Right atrium auricular region (tissue), 2 donors: ENCODE measurements around the gene ZFAND3. TPM values are rescaled to one million over a fixed set of nuclear protein-coding genes. Genes with fewer than 3 reads are reported as not detected.

Experiments
- DNase-seq: peaks from one replicate; pipeline ENCODE4 v3.0.0-alpha.2; 2019; ENCODE audit warnings: low spot score
- H3K27ac ChIP-seq, 2 donors: fragments of 200-600 bp; sonication (generic); 1 replicate in 1 of 2; 2 replicates in 1 of 2; pipeline ENCODE4 v1.5.1; 2016 to 2019
- H3K27me3 ChIP-seq, 2 donors: fragments of 200-600 bp; sonication (generic); one replicate each; pipeline versions ENCODE4 v1.5.1 to v1.6.0; 2017 to 2019
- H3K36me3 ChIP-seq: fragments of 200-600 bp; sonication (generic); one replicate; pipeline ENCODE4 v1.5.1; 2016
- H3K4me1 ChIP-seq, 2 donors: fragments of 200-600 bp; sonication (generic); one replicate each; pipeline versions ENCODE4 v1.5.1 to v1.6.0; 2017 to 2019
- H3K4me3 ChIP-seq, 2 donors: fragments of 200-600 bp; sonication (generic); 1 replicate in 1 of 2; 2 replicates in 1 of 2; pipeline ENCODE4 v1.5.1; 2017 to 2019; ENCODE audit warnings: mild to moderate bottlenecking in 1 of 2, moderate library complexity in 1 of 2
- H3K9me3 ChIP-seq, 2 donors: fragments of 200-600 bp; sonication (generic); one replicate each; pipeline ENCODE4 v1.5.1; 2019
- total RNA-seq, 2 donors: library from RNA; depleted of rRNA; stranded (reverse); fragments of >200 nt; gene quantifications; one replicate each; pipeline ENCODE4 v1.1.0, GENCODE V29; 2016
- TF ChIP-seq, protein P1 (sequence below), 2 donors: fragments of 200-600 bp; sonication (generic); IDR thresholded peaks; one replicate each; pipeline ENCODE4 v1.5.1; 2019; ENCODE audit warnings: antibody characterized with exemption in 2 of 2

The ZFAND3 gene
- total RNA-seq, 2 donors from 2014 or later, result 36.7 to 40.0 TPM

DNA sequence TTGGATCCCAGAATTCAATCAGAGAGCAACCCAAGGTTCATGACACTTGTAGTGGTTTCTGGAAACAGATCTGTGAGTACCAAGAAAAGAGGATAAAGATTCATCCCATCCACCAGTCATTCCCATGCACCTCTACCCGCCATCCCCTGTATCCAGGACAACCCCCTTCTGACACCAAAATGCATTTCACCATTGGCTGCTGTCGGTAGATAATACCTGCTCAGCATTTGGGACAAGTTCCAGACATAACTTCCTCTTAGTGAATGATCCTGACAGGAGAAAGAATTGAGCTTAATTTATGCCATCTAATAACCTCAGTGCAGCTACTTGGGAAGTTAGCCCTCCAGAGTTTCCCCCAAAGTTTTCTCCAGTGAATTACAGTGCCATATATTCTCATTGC, 329.1 kb downstream of the ZFAND3 start:
- TF ChIP-seq, protein P1, sequence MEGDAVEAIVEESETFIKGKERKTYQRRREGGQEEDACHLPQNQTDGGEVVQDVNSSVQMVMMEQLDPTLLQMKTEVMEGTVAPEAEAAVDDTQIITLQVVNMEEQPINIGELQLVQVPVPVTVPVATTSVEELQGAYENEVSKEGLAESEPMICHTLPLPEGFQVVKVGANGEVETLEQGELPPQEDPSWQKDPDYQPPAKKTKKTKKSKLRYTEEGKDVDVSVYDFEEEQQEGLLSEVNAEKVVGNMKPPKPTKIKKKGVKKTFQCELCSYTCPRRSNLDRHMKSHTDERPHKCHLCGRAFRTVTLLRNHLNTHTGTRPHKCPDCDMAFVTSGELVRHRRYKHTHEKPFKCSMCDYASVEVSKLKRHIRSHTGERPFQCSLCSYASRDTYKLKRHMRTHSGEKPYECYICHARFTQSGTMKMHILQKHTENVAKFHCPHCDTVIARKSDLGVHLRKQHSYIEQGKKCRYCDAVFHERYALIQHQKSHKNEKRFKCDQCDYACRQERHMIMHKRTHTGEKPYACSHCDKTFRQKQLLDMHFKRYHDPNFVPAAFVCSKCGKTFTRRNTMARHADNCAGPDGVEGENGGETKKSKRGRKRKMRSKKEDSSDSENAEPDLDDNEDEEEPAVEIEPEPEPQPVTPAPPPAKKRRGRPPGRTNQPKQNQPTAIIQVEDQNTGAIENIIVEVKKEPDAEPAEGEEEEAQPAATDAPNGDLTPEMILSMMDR (IDR thresholded peaks at IDR 0.05), result no peak
- Histone ChIP-seq H3K36me3 (peaks cover 6% of the 10 kb centered on the region), H3K27me3 (no peaks in the 10 kb centered on the region), H3K4me1 (peaks cover 0 to 16% of the 10 kb centered on the region in 2 donors), H3K27ac (no peak overlapping the region), H3K4me3 (no peak overlapping the region), H3K9me3 (no peaks in the 10 kb centered on the region)
- no peak for DNase-seq

DNA sequence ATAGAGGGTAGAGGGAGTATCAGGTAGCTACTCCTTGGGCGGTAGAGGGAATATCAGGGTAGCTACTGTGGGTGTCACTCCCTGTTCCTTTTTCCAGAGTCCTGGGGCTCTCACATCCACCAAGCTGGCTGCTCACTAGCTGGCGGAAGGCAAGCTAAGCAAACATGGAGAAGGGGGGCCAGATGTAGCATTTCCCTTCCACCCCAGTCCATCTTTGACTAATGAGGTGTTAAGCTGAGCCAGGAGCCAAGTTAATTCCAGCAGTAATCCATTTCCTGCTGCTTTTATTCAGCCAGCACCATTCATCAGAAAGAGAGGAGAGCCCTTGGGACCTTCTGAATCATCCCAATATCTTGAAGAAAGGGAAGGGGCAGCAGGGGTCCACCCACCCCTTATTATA, 330.0 kb downstream of the ZFAND3 start:
- H3K4me3 ChIP-seq, result no peak overlapping the region
- no peaks in the 10 kb centered on the region for H3K27me3 ChIP-seq
- H3K36me3 ChIP-seq, result peaks cover 6% of the 10 kb centered on the region
- H3K9me3 ChIP-seq, result no peaks in the 10 kb centered on the region
- TF ChIP-seq, protein P1 (IDR thresholded peaks at IDR 0.05), result no peak
- no peak overlapping the region for H3K27ac ChIP-seq
- DNase-seq, result no peak
- H3K4me1 ChIP-seq, result peaks cover 0 to 16% of the 10 kb centered on the region in 2 donors

DNA sequence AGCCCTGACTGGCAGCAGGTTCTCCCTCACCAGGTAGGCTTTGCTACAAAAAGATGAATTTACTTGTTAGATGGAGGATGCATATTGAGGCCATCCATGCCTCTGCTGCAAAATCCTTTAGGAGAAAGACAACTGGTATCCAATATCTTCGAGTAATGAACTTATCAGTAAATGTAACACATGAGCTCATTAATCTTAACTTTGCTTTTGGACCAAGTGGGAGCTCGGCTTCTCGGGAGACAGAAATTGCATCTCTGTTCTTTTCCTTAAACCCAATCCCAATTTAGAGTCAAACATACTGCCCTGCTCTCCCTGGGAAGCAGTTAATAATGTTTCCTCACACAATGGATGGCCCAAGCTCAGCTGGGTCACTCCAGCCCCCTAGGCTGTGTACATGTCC, 330.5 kb downstream of the ZFAND3 start:
- Histone ChIP-seq H3K27me3 (no peaks in the 10 kb centered on the region), H3K4me3 (no peak overlapping the region), H3K36me3 (peaks cover 6% of the 10 kb centered on the region), H3K27ac (no peak overlapping the region), H3K9me3 (no peaks in the 10 kb centered on the region), H3K4me1 (peaks cover 0 to 21% of the 10 kb centered on the region in 2 donors)
- TF ChIP-seq, protein P1 (IDR thresholded peaks at IDR 0.05), result no peak
- no peak for DNase-seq

DNA sequence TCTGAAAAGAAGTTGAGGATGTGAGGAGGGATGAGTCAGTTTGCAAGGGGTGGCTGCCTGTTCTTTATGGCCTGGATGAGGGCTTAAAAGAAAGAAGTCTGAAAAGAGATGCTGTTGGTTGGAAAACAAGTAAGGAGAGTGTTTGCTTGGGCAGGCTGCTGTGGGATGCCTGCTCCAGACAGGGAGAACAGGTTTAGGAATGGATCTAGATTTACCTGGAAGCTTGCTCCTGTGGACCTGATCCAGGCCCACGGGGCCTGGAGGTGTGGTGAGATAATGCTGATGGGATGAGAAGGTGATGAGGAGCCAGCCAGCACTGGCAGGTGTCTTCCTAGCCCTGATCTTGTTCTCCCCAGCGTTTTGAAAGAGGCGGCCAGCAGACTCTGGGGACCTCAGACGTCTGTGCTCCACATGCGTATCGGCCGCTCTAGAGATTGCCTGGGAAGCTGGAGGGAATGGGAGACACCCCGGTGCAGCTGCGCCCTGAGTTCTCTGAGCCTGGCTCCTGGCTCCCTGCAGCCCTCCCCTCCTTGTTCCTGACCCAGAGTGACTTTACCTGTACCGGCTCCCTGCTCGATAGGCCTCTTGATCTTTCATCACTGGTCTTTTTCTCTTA, 331.3 kb downstream of the ZFAND3 start:
- H3K9me3 ChIP-seq, result no peaks in the 10 kb centered on the region
- no peak overlapping the region for H3K4me3 ChIP-seq
- peaks cover 0 to 25% of the 10 kb centered on the region in 2 donors for H3K4me1 ChIP-seq
- H3K36me3 ChIP-seq, result peaks cover 6% of the 10 kb centered on the region
- TF ChIP-seq, protein P1 (IDR thresholded peaks at IDR 0.05), result no peak
- no peak overlapping the region for H3K27ac ChIP-seq
- DNase-seq, result peak; percentile 16
- H3K27me3 ChIP-seq, result no peaks in the 10 kb centered on the region

DNA sequence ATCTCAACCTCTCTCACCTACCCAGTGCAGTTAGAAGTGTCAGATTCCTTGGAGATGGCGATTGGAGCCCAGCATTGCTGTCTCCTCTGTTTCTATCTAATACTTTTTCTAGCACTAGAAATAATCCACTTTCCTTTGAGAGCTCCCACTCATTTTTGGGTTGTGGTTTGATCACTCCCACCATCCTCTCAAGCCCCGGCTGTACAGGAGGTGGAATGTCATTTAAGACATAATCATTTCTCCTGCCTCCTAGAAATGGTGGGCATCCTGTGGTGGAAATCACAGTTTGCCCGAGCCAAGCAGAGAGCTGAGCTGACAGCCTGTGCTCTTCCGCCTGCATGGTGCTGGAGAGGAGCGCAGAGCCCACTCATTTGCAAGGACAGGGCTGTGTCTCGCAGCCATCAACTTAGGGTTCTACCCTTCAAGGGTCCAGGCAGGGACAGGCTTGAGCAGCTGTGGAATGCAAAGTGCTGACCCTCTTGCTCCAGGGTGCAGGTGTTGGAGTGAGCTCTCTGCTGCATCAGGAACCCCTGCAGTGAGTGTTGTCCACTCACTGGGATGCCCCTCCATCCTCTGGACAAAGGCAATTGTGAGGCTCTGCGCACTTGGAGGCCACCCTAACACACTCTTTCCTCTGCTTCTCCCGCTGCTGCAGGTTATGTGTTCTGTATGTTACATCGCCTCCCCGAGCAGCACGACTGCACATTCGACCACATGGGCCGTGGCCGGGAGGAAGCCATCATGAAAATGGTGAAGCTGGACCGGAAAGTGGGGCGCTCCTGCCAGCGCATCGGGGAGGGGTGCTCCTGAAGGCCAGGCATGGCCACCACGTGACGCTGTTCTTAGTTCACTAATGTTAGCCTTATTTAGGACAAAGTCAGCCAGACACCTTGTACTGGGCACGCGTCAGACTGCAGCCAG, 332.3 kb downstream of the ZFAND3 start:
- Histone ChIP-seq H3K4me1 (peaks cover 0 to 22% of the 10 kb centered on the region in 2 donors), H3K4me3 (no peak overlapping the region), H3K9me3 (no peaks in the 10 kb centered on the region), H3K27me3 (no peaks in the 10 kb centered on the region), H3K27ac (no peak overlapping the region), H3K36me3 (peaks cover 6% of the 10 kb centered on the region)
- no peak for DNase-seq
- TF ChIP-seq, protein P1 (IDR thresholded peaks at IDR 0.05), result no peak
